Measurements from ENCODE around the gene ITGB1. TPM values are rescaled to one million over a fixed set of nuclear protein-coding genes. Genes with fewer than 3 reads are reported as not detected.
"Not testable (repeated sequence)": the region's sequence is repeated elsewhere in the genome, so short reads cannot be mapped to it uniquely, and the experiment has no call there.

The ITGB1 gene
- total RNA-seq, 1 donor from 2014 or later, result 946 TPM

GRCh38 chr10:32911285-32912016 lies 46.6 kb downstream of the ITGB1 start:
- no peak for DNase-seq (ENCODE audit: extremely low spot score, unreplicated experiment)
- H3K9me3 Mint-ChIP-seq (ENCODE audit: unreplicated experiment), result no peaks in the 10 kb centered on the region
- peaks cover 6% of the 10 kb centered on the region for H3K4me1 Mint-ChIP-seq (ENCODE audit: unreplicated experiment)
- no peak for TF ChIP-seq CTCF (IDR thresholded peaks at IDR 0.05)
- no peak overlapping the region for H3K4me3 Mint-ChIP-seq (ENCODE audit: unreplicated experiment)
- no peaks in the 10 kb centered on the region for H3K27me3 Mint-ChIP-seq (ENCODE audit: unreplicated experiment)
- no peak overlapping the region for H3K27ac Mint-ChIP-seq (ENCODE audit: unreplicated experiment)
- peaks cover 75% of the 10 kb centered on the region for H3K36me3 Mint-ChIP-seq (ENCODE audit: unreplicated experiment)

- peaks cover 63% of the 10 kb centered on the region for H3K36me3 Mint-ChIP-seq (ENCODE audit: unreplicated experiment)
- not testable (repeated sequence) for H3K27ac Mint-ChIP-seq (ENCODE audit: unreplicated experiment); H3K4me1 Mint-ChIP-seq (ENCODE audit: unreplicated experiment); H3K4me3 Mint-ChIP-seq (ENCODE audit: unreplicated experiment); H3K27me3 Mint-ChIP-seq (ENCODE audit: unreplicated experiment); H3K9me3 Mint-ChIP-seq (ENCODE audit: unreplicated experiment); DNase-seq (ENCODE audit: extremely low spot score, unreplicated experiment)
Measured at GRCh38 chr10:32909970-32910369, 48.1 kb downstream of the ITGB1 start.

GRCh38 chr10:32909456-32909855 lies 48.6 kb downstream of the ITGB1 start:
- H3K4me3 Mint-ChIP-seq (ENCODE audit: unreplicated experiment), result no peak overlapping the region
- TF ChIP-seq CTCF (IDR thresholded peaks at IDR 0.05), result no peak

GRCh38 chr10:32906595-32906994 lies 51.4 kb downstream of the ITGB1 start:
- Mint-ChIP-seq H3K27ac (ENCODE audit: unreplicated experiment) (no peak overlapping the region), H3K4me3 (ENCODE audit: unreplicated experiment) (no peak overlapping the region), H3K27me3 (ENCODE audit: unreplicated experiment) (no peaks in the 10 kb centered on the region), H3K4me1 (ENCODE audit: unreplicated experiment) (peaks cover 6% of the 10 kb centered on the region), H3K36me3 (ENCODE audit: unreplicated experiment) (peaks cover 48% of the 10 kb centered on the region), H3K9me3 (ENCODE audit: unreplicated experiment) (no peaks in the 10 kb centered on the region)
- TF ChIP-seq CTCF (IDR thresholded peaks at IDR 0.05), result no peak
- no peak for DNase-seq (ENCODE audit: extremely low spot score, unreplicated experiment)

More at GRCh38 chr10:32909456-32909855, 48.6 kb downstream of the ITGB1 start:
- DNase-seq (ENCODE audit: extremely low spot score, unreplicated experiment), result no peak
- H3K36me3 Mint-ChIP-seq (ENCODE audit: unreplicated experiment), result peaks cover 58% of the 10 kb centered on the region
- H3K27me3 Mint-ChIP-seq (ENCODE audit: unreplicated experiment), result no peaks in the 10 kb centered on the region
- H3K4me1 Mint-ChIP-seq (ENCODE audit: unreplicated experiment), result peaks cover 6% of the 10 kb centered on the region
- no peak overlapping the region for H3K27ac Mint-ChIP-seq (ENCODE audit: unreplicated experiment)
- H3K9me3 Mint-ChIP-seq (ENCODE audit: unreplicated experiment), result no peaks in the 10 kb centered on the region

GRCh38 chr10:32905466-32905865 lies 52.6 kb downstream of the ITGB1 start:
- Mint-ChIP-seq H3K4me3 (ENCODE audit: unreplicated experiment) (no peak overlapping the region), H3K9me3 (ENCODE audit: unreplicated experiment) (no peaks in the 10 kb centered on the region), H3K27ac (ENCODE audit: unreplicated experiment) (no peak overlapping the region), H3K4me1 (ENCODE audit: unreplicated experiment) (peaks cover 6% of the 10 kb centered on the region), H3K27me3 (ENCODE audit: unreplicated experiment) (no peaks in the 10 kb centered on the region), H3K36me3 (ENCODE audit: unreplicated experiment) (peaks cover 43% of the 10 kb centered on the region)
- no peak for TF ChIP-seq CTCF (IDR thresholded peaks at IDR 0.05)
- DNase-seq (ENCODE audit: extremely low spot score, unreplicated experiment), result no peak
